Measurements from ENCODE around the gene CPE.

DNA sequence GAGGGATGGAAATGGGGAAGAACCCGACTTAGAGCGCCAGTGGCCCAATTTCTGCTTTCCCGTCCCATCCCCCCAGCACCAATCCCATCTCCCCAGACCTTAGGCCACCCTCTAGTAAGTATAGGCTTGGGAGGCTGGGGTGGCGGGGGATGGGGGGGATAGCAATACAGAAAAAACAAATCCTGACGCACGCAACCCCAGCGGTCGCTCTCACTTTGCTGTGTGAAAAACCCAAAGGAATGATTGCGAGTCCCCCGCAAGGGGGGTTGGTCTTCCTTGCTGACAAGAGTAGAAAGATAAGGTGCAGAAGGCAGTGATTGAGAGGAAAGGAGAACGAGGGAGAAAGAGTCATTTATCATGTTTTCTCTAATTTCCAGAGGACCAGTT, 863 bp downstream of the CPE start:
- TF ChIP-seq EZH2 (optimal IDR thresholded peaks at IDR 0.05; ENCODE audit: low read depth, low read length), result no peak
- TF ChIP-seq, protein P1, sequence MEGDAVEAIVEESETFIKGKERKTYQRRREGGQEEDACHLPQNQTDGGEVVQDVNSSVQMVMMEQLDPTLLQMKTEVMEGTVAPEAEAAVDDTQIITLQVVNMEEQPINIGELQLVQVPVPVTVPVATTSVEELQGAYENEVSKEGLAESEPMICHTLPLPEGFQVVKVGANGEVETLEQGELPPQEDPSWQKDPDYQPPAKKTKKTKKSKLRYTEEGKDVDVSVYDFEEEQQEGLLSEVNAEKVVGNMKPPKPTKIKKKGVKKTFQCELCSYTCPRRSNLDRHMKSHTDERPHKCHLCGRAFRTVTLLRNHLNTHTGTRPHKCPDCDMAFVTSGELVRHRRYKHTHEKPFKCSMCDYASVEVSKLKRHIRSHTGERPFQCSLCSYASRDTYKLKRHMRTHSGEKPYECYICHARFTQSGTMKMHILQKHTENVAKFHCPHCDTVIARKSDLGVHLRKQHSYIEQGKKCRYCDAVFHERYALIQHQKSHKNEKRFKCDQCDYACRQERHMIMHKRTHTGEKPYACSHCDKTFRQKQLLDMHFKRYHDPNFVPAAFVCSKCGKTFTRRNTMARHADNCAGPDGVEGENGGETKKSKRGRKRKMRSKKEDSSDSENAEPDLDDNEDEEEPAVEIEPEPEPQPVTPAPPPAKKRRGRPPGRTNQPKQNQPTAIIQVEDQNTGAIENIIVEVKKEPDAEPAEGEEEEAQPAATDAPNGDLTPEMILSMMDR (IDR thresholded peaks at IDR 0.05; ENCODE audit: low read length), result no peak
